Stimulated activated naive CD8-positive, alpha-beta T cell treated with anti-CD3 and anti-CD28 coated beads, Interleukin-15, amount 100 ng/mL, for 72 hours (primary cell): ENCODE results near the gene CCDC150.

ENCODE experiments used
- ATAC-seq: fragments of 150-1000 bp; cut with Tn5 transposase; 2 replicates; pipeline ENCODE4 v1.10.0; 2021; ENCODE audit warnings: mild to moderate bottlenecking, moderate library complexity
- DNase-seq, 2 donors: peaks; one replicate each; pipeline ENCODE4 v3.0.0; 2021 to 2022
- H3K27ac Mint-ChIP-seq, 2 donors: one replicate each; pipeline ENCODE4 v1.8.0; 2022; ENCODE audit warnings: mild to moderate bottlenecking in 2 of 2, mixed read lengths in 2 of 2, moderate library complexity in 2 of 2
- H3K27me3 Mint-ChIP-seq: one replicate; pipeline ENCODE4 v1.8.0; 2022; ENCODE audit warnings: mixed read lengths
- H3K4me1 Mint-ChIP-seq: one replicate; pipeline ENCODE4 v1.8.0; 2022; ENCODE audit warnings: mild to moderate bottlenecking, mixed read lengths
- H3K4me3 Mint-ChIP-seq, 2 donors: one replicate each; pipeline ENCODE4 v1.8.0; 2022; ENCODE audit warnings: mild to moderate bottlenecking in 2 of 2, mixed read lengths in 2 of 2, moderate library complexity in 1 of 2
- H3K9me3 Mint-ChIP-seq, 2 donors: one replicate each; pipeline ENCODE4 v1.8.0; 2022; ENCODE audit warnings: mixed read lengths in 2 of 2

The CCDC150 gene

GRCh38 chr2:196609806-196610205 is 29.7 kb upstream of the CCDC150 start:
- Mint-ChIP-seq H3K27ac (no peak overlapping the region), H3K9me3 (no peaks in the 10 kb centered on the region), H3K27me3 (no peaks in the 10 kb centered on the region), H3K4me3 (no peak overlapping the region), H3K4me1 (no peaks in the 10 kb centered on the region)
- DNase-seq (no peak), ATAC-seq (no peak)

- H3K4me3 Mint-ChIP-seq, result no peak overlapping the region
- no peaks in the 10 kb centered on the region for H3K9me3 Mint-ChIP-seq
- ATAC-seq (no peak), DNase-seq (no peak)
- H3K27me3 Mint-ChIP-seq, result no peaks in the 10 kb centered on the region
- peak overlapping the region in 1 of 2 donors; percentile 34 for H3K27ac Mint-ChIP-seq
- no peaks in the 10 kb centered on the region for H3K4me1 Mint-ChIP-seq
Measured at GRCh38 chr2:196610796-196611195, 28.7 kb upstream of the CCDC150 start.

DNA sequence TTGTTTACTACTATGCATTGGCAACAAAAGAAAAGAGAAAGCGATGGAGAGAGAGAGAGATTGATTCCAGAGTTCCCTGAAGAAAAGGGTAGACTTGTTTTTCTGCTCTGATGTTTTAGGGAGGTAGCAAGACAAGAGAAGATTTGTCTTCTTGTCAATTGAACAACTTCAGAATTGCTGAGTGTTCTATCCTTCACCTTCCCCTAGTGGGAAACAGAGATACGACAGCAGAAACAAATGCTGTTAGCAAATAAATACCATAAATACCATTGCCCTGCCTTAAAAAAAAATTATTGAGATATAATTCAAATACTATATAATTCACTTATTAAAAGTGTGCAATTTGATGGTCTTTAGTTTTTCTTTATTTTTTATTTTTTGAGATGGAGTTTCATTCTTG is 26.2 kb upstream of the CCDC150 start:
- Mint-ChIP-seq H3K4me1 (no peaks in the 10 kb centered on the region), H3K27me3 (no peaks in the 10 kb centered on the region), H3K9me3 (no peaks in the 10 kb centered on the region), H3K4me3 (no peak overlapping the region), H3K27ac (no peak overlapping the region)
- DNase-seq (no peak), ATAC-seq (no peak)

DNA sequence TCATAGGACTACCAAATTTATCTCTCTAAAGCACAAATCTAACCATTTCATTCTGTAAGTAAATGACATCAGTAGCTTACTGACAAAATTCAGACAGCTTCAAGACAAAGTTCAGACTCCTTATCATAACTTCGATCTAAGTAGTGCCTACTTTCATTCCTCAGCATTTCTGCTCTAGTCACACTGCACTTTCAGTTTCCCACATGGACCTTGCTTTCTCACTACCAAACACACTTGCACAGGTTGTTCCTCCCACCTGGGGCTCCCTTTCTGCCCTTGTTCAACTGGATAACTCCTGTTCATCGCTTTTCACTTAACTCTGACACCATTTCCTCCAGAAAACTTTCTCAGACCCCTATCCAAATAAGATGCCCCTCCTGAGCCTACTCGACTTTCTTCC is 22.1 kb upstream of the CCDC150 start:
- no peaks in the 10 kb centered on the region for H3K9me3 Mint-ChIP-seq

DNA sequence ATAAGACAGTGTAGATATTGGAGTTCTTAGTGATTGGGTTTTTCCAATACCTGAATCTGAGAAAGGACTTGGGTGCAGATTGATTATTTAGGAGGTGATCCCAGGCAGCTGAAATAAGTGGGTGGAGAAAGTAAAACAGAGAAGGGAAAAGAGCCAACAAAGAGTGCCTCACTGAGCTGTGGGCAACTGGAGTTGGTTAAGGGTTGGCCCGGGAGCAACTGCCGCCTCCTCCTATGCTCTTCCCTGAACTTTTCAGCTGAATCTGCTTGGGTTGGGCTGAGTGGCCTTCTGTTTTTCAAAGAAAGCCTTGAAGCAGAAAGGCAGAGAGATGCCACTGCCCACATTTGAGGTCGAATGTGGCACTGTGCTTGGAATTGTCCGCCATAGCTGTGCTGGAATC is 20.9 kb upstream of the CCDC150 start:
- H3K4me3 Mint-ChIP-seq, result no peak overlapping the region
- H3K27me3 Mint-ChIP-seq, result no peaks in the 10 kb centered on the region
- H3K4me1 Mint-ChIP-seq, result no peaks in the 10 kb centered on the region
- no peak for ATAC-seq
- DNase-seq, result no peak
- H3K27ac Mint-ChIP-seq, result no peak overlapping the region
- H3K9me3 Mint-ChIP-seq, result no peaks in the 10 kb centered on the region

More for the DNA sequence above, 22.1 kb upstream of the CCDC150 start:
- Mint-ChIP-seq H3K4me1 (no peaks in the 10 kb centered on the region), H3K4me3 (no peak overlapping the region), H3K27ac (no peak overlapping the region), H3K27me3 (no peaks in the 10 kb centered on the region)
- no peak for DNase-seq
- ATAC-seq, result no peak

DNA sequence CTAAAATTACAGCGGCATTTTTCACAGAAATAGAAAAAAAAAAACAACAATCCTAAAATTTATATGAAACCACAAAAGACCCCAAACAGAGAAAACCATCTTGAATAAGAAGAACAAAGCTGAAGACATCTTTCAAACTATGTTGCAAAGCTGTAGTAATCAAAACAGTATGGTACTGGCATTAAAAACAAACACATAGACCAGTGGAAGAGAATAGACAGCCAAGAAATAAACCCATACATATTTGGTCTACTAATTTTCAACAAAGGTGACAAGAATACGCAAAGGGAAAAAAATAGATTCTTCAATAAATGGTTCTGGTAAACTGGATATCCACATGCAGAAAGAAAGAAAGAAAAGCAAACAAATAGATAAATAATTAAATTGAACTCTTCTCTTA is 9.0 kb upstream of the CCDC150 start:
- peaks cover 8 to 19% of the 10 kb centered on the region in 2 donors for H3K9me3 Mint-ChIP-seq
- no peak overlapping the region for H3K4me3 Mint-ChIP-seq
- H3K27me3 Mint-ChIP-seq, result peaks cover 16% of the 10 kb centered on the region
- no peak for DNase-seq
- no peaks in the 10 kb centered on the region for H3K4me1 Mint-ChIP-seq
- H3K27ac Mint-ChIP-seq, result no peak overlapping the region
- no peak for ATAC-seq

DNA sequence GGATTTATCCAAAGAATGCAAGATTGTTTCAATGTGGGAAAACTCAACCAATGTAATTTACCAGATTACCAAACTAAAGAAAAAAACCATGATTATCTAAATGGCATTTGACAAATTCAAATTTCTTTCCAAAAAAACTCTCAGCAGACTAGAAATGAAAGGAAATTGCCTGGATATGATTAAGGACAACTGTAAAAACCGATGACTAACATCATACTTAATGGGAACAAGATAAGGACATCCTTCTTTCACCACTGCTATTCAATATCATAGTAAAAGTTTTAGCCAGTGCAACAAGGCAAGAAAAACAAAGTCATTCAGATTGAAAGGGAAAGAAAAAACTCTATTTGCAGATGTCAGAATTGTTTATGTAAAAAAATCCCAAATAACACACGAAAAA is 4.4 kb upstream of the CCDC150 start:
- Mint-ChIP-seq H3K4me1 (peaks cover 12% of the 10 kb centered on the region), H3K9me3 (peaks cover 8 to 19% of the 10 kb centered on the region in 2 donors), H3K27ac (no peak overlapping the region), H3K27me3 (peaks cover 16% of the 10 kb centered on the region), H3K4me3 (no peak overlapping the region)
- no peak for ATAC-seq
- no peak for DNase-seq

GRCh38 chr2:196638765-196639164 is 750 bp upstream of the CCDC150 start:
- peak overlapping the region; percentile 76 to 93 for H3K4me3 Mint-ChIP-seq
- DNase-seq (no peak), ATAC-seq (no peak)
- H3K27me3 Mint-ChIP-seq, result peaks cover 7% of the 10 kb centered on the region
- peak overlapping the region in 1 of 2 donors; percentile 36 for H3K27ac Mint-ChIP-seq
- peaks cover 29% of the 10 kb centered on the region for H3K4me1 Mint-ChIP-seq
- no peaks in the 10 kb centered on the region for H3K9me3 Mint-ChIP-seq

DNA sequence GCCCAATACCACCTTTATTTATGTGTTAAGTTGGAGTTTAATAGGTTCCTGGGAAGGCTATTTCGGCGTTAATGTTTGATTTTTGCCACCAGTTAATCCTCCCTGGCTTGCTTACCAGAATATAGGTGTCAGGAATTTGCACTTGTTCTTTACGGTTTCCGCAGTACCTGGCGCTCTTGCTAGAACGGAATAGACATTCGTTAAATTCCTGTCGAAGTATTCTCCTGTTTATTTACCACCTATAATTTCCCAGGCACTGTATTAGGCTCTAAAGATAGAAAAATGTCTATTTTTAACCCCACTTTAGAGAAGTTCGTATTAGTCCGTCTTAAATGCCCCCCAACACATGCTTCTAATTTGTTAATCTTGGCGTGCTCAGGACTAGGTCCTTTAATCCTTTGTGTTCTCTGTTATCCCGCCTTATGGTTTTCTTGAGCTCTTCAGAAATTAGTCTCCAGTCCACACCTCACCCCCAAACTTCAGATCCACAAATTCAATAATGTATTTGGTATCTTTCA is 575 bp downstream of the CCDC150 start:
- Mint-ChIP-seq H3K27me3 (peaks cover 7% of the 10 kb centered on the region), H3K4me3 (peak overlapping the region; percentile 76 to 93)

DNA sequence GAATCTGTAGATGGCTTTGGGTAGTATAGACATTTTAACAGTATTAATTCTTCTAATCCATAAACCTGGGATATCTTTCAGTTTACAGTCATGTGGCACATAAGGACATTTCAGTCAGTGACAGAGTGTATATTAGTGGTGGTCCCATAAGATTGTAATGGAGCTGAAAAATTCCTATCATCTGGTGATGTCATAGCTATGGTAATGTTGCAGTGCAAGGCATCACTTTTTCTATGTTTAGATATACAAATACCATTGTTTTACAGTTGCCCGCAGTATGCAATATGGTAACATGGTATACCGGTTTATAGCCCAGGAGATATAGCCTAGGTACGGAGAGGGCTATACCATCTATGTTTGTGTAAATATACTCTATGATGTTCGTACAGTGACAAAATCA is 9.7 kb downstream of the CCDC150 start:
- DNase-seq (no peak), ATAC-seq (no peak)
- H3K27me3 Mint-ChIP-seq, result no peaks in the 10 kb centered on the region
- H3K9me3 Mint-ChIP-seq, result peaks cover 30 to 55% of the 10 kb centered on the region in 2 donors
- H3K4me1 Mint-ChIP-seq, result no peaks in the 10 kb centered on the region
- no peak overlapping the region for H3K27ac Mint-ChIP-seq
- H3K4me3 Mint-ChIP-seq, result no peak overlapping the region

More for the DNA sequence above, 575 bp downstream of the CCDC150 start:
- peak overlapping the region in 1 of 2 donors; percentile 90 for H3K27ac Mint-ChIP-seq
- H3K4me1 Mint-ChIP-seq, result peaks cover 29% of the 10 kb centered on the region
- DNase-seq (no peak), ATAC-seq (no peak)
- no peaks in the 10 kb centered on the region for H3K9me3 Mint-ChIP-seq

DNA sequence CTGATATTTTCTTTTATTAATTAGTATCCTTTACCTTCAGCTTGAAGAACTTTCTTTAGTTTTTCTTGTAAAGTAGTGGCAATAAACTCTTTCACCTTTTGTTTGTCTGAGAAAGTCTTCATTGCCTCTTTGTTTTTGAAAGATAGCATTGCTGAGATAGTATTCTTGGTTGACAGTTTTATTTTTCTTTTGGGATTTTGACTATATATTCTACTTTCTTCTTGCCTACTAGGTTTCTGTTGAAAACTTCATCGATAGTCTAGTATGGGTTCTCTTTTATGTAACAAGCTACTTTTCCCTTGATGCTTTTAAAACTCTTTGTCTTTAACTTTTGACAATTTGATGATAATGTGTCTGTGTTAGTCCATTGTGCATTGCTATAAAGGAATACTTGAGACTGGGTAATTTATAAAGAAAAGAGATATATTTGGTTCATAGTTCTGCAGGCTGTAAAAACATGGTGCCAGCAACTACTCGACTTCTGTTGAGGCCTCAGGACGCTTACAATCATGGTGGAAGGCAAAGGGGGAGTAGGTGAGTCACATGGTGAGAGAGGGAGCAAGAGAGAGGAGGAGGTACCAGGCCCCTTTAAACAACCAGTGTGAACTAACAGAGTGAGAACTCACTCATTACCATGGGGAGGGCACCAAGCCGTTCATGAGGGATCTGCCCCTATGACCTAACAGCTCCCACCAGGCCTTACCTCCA is 12.0 kb downstream of the CCDC150 start:
- ATAC-seq (no peak), DNase-seq (no peak)
- Mint-ChIP-seq H3K4me3 (no peak overlapping the region), H3K9me3 (peaks cover 36 to 63% of the 10 kb centered on the region in 2 donors), H3K4me1 (no peaks in the 10 kb centered on the region), H3K27me3 (no peaks in the 10 kb centered on the region), H3K27ac (peak overlapping the region in 1 of 2 donors; percentile 96)

DNA sequence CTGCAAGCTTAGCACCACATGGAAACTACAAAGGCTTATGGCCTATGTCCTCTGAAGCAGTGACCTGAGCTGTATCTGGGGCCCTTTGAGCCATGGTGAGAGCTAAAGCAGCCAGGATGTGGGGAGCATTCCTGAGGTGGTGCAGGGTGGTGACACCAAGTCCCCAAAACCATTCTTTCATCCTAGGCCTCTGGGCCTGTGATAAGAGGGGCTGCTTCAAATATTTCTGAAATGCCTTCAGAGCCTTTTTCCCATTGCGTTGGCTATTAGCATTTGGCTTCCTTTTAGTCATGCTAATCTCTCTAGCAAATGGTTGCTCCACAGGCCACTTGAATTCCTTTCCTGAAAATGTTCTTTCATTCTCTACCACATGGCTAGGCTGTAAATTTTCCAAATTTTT is 13.4 kb downstream of the CCDC150 start:
- DNase-seq (no peak), ATAC-seq (no peak)
- Mint-ChIP-seq H3K27me3 (no peaks in the 10 kb centered on the region), H3K4me3 (no peak overlapping the region), H3K27ac (no peak overlapping the region), H3K9me3 (peaks cover 36 to 63% of the 10 kb centered on the region in 2 donors), H3K4me1 (no peaks in the 10 kb centered on the region)

DNA sequence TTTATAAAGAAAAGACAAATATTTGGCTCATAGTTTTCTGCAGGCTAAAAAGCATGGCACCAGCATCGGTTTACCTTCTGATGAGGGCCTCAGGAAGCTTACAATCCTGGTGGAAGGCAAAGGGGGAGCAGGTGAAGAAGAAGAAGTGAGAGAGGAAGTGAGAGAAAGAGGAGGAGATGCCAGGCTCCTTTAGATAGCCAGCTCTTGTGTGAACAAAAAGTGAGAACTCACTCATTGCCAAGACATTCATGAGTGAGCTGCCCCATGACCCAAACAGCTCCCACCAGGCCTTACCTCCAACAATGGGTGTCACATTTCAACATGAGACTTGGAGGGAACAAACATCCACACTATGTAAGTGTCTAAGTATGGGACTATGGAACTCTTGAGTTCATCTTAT is 14.3 kb downstream of the CCDC150 start:
- no peak for ATAC-seq
- Mint-ChIP-seq H3K9me3 (peaks cover 36 to 54% of the 10 kb centered on the region in 2 donors), H3K4me3 (no peak overlapping the region), H3K4me1 (no peaks in the 10 kb centered on the region), H3K27me3 (no peaks in the 10 kb centered on the region), H3K27ac (no peak overlapping the region)
- no peak for DNase-seq

- Mint-ChIP-seq H3K27me3 (no peaks in the 10 kb centered on the region), H3K4me1 (no peaks in the 10 kb centered on the region), H3K9me3 (peaks cover 28 to 42% of the 10 kb centered on the region in 2 donors), H3K27ac (no peak overlapping the region), H3K4me3 (no peak overlapping the region)
- ATAC-seq (no peak), DNase-seq (no peak)
Measured at GRCh38 chr2:196655761-196656160, 16.2 kb downstream of the CCDC150 start.

GRCh38 chr2:196657333-196657732 is 17.8 kb downstream of the CCDC150 start:
- Mint-ChIP-seq H3K4me3 (no peak overlapping the region), H3K9me3 (peaks cover 16 to 27% of the 10 kb centered on the region in 2 donors), H3K4me1 (no peaks in the 10 kb centered on the region), H3K27ac (no peak overlapping the region), H3K27me3 (no peaks in the 10 kb centered on the region)
- no peak for ATAC-seq
- DNase-seq, result no peak

- Mint-ChIP-seq H3K27me3 (no peaks in the 10 kb centered on the region), H3K9me3 (peaks cover under 1 to 1% of the 10 kb centered on the region in 2 donors), H3K27ac (no peak overlapping the region), H3K4me3 (no peak overlapping the region), H3K4me1 (no peaks in the 10 kb centered on the region)
- no peak for ATAC-seq
- DNase-seq, result no peak
Measured at GRCh38 chr2:196659844-196660243, 20.3 kb downstream of the CCDC150 start.

- no peaks in the 10 kb centered on the region for H3K9me3 Mint-ChIP-seq
- ATAC-seq (no peak), DNase-seq (no peak)
- H3K4me3 Mint-ChIP-seq, result no peak overlapping the region
- no peaks in the 10 kb centered on the region for H3K27me3 Mint-ChIP-seq
- H3K27ac Mint-ChIP-seq, result no peak overlapping the region
- no peaks in the 10 kb centered on the region for H3K4me1 Mint-ChIP-seq
Measured at GRCh38 chr2:196660244-196660643, 20.7 kb downstream of the CCDC150 start.
